A673 (cell line): ENCODE measurements around the gene MIPOL1.

Experiments used
- EZH2 ChIP-seq: fragments of 200-600 bp; sonication (generic); IDR thresholded peaks from 2 replicates; pipeline ENCODE4 v1.6.1; 2017; ENCODE audit warnings: borderline replicate concordance, low read depth, mild to moderate bottlenecking, mixed read lengths, antibody characterized with exemption, low read length; ENCODE audit not compliant: poor library complexity, severe bottlenecking
- TF ChIP-seq, protein P1 (sequence below): fragments of 300-800, 200-600 bp; sonication (generic); conservative IDR thresholded peaks from 2 replicates; pipeline ENCODE4 v1.5.1; 2017; ENCODE audit warnings: low read depth, mild to moderate bottlenecking, antibody characterized with exemption, low read length, moderate library complexity, mixed read lengths

DNA sequence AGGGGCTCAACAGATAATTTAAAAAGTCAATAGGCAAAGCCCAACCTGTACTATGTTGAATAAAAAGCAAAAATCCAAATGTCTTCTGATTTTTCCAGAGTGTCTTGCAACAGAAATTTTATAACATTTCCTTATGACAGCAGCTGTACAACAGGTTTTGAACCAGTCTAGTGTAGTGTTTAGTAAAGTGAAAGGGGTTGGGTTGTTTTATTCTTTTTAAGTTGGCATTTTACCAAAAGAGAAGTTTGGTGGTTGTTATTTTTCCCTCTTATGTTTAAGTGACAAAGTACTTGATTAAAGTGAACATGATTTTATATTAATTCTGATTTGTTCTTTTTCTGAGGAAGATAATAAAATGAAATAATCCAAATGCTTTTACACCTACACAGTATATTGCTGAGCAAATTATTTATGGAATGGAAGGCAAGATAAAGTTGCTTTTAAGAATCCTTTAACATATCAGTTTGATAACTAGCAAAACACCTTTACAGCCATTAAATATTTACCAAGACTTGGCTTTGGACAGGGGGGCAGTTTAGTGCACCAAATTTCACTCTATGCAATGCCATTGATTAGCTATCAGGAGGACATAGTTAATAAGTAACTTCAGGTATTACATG is 268.4 kb downstream of the MIPOL1 start:
- TF ChIP-seq, protein P1, sequence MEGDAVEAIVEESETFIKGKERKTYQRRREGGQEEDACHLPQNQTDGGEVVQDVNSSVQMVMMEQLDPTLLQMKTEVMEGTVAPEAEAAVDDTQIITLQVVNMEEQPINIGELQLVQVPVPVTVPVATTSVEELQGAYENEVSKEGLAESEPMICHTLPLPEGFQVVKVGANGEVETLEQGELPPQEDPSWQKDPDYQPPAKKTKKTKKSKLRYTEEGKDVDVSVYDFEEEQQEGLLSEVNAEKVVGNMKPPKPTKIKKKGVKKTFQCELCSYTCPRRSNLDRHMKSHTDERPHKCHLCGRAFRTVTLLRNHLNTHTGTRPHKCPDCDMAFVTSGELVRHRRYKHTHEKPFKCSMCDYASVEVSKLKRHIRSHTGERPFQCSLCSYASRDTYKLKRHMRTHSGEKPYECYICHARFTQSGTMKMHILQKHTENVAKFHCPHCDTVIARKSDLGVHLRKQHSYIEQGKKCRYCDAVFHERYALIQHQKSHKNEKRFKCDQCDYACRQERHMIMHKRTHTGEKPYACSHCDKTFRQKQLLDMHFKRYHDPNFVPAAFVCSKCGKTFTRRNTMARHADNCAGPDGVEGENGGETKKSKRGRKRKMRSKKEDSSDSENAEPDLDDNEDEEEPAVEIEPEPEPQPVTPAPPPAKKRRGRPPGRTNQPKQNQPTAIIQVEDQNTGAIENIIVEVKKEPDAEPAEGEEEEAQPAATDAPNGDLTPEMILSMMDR = no peak
- no peak for TF ChIP-seq EZH2
